A549 (cell line): ENCODE measurements around the gene LAMB2. TPM values are rescaled to one million over a fixed set of nuclear protein-coding genes. Genes with fewer than 3 reads are reported as not detected.

Experiments used
- ATAC-seq, 2 experiments: fragments of 200-7000 bp in 1 of 2; fragments of >200 bp in 1 of 2; cut with Nextera tagmentation in 1 of 2; cut with Tn5 transposase in 1 of 2; 3 replicates each; pipeline versions ENCODE4 v1.8.0 to v1.9.1; 2018 to 2020; ENCODE audit warnings: mild to moderate bottlenecking in 1 of 2, moderate library complexity in 1 of 2
- CTCF ChIA-PET: fragments of 300-600 bp; sonication (Branson Sonifier 250); formaldehyde crosslinking; extraction: SDS; loops from one replicate; lab custom pipeline; 2021; ENCODE audit warnings: antibody characterized with exemption, inconsistent platforms; lab: Yijun Ruan, JAX
- POLR2A ChIA-PET: fragments of 350-600 bp; formaldehyde crosslinking; extraction: SDS; loops from one replicate; lab custom pipeline; 2021; ENCODE audit warnings: antibody characterized with exemption, inconsistent platforms; lab: Yijun Ruan, JAX
- DNase-seq, 2 experiments: peaks; one replicate each; pipeline versions ENCODE4 v3.0.0 to v3.0.0-alpha.2; 2011 to 2016; ENCODE audit warnings: low read depth in 1 of 2, low spot score in 1 of 2
- FAIRE-seq: peaks from 2 replicates; lab custom pipeline; 2011; peaks lifted over from hg19 to GRCh38; lab: Jason Lieb, UNC
- H3K27ac ChIP-seq, 2 experiments: fragments of >200 bp; sonication (Bioruptor Twin); formaldehyde crosslinking; 3 replicates each; pipeline ENCODE4 v1.5.1; 2016 to 2017
- H3K4me1 ChIP-seq: fragments of >200 bp; sonication (Bioruptor Twin); formaldehyde crosslinking; 3 replicates; pipeline ENCODE4 v1.6.1; 2016
- H3K4me2 ChIP-seq: fragments of >200 bp; sonication (Bioruptor Twin); formaldehyde crosslinking; 3 replicates; pipeline ENCODE4 v1.6.1; 2016
- H3K4me3 ChIP-seq: fragments of >200 bp; sonication (Bioruptor Twin); formaldehyde crosslinking; 3 replicates; pipeline ENCODE4 v1.5.1; 2016
- H3K9me3 ChIP-seq: fragments of >200 bp; sonication (Bioruptor Twin); formaldehyde crosslinking; 3 replicates; pipeline ENCODE4 v1.6.1; 2016
- BHLHE40 ChIP-seq: IDR thresholded peaks from 2 replicates; pipeline ENCODE4 v1.6.1; 2012; ENCODE audit warnings: low read depth, low read length, inconsistent platforms
- CBX2 ChIP-seq: fragments of 200-600 bp; sonication (generic); IDR thresholded peaks from 2 replicates; pipeline ENCODE4 v1.6.1; 2016; ENCODE audit warnings: low read depth, mild to moderate bottlenecking, borderline replicate concordance
- CHD2 ChIP-seq: fragments of 150-350 bp; IDR thresholded peaks from 2 replicates; pipeline ENCODE4 v1.6.1; 2014; ENCODE audit warnings: low read length; ENCODE audit not compliant: partially characterized antibody
- EP300 ChIP-seq, 2 experiments: fragments of >200 bp; sonication (Bioruptor Twin); formaldehyde crosslinking; IDR thresholded peaks; 2 replicates in 1 of 2; 3 replicates in 1 of 2; pipeline ENCODE4 v1.6.1; 2016 to 2017
- FOXS1 ChIP-seq: fragments of 250-450 bp; sonication (Bioruptor Pico); IDR thresholded peaks from 2 replicates; pipeline ENCODE4 v1.5.0; 2020; ENCODE audit warnings: mild to moderate bottlenecking, moderate library complexity
- GATA3 ChIP-seq: IDR thresholded peaks from 2 replicates; pipeline ENCODE4 v1.6.1; 2012; ENCODE audit warnings: borderline replicate concordance
- HOXB13 ChIP-seq: fragments of 250-450 bp; sonication (Bioruptor Pico); IDR thresholded peaks from 2 replicates; pipeline ENCODE4 v1.5.0; 2020; ENCODE audit warnings: low read depth, mild to moderate bottlenecking, moderate library complexity
- JUN ChIP-seq, 2 experiments: fragments of >200 bp; sonication (Bioruptor Twin); formaldehyde crosslinking; IDR thresholded peaks; 2 replicates in 1 of 2; 3 replicates in 1 of 2; pipeline ENCODE4 v1.6.1; 2016 to 2017
- KDM5A ChIP-seq: fragments of 200-600 bp; sonication (generic); IDR thresholded peaks from 2 replicates; pipeline ENCODE4 v1.6.1; 2016; ENCODE audit warnings: antibody characterized with exemption, mild to moderate bottlenecking
- POLR2AphosphoS2 ChIP-seq: conservative IDR thresholded peaks from 2 replicates; pipeline ENCODE4 v1.6.1; 2012; ENCODE audit warnings: low read length, improper control_type of control experiment, inconsistent platforms
- RAD21 ChIP-seq, 2 experiments: fragments of >200 bp in 1 of 2; sonication (Bioruptor Twin) in 1 of 2; formaldehyde crosslinking in 1 of 2; IDR thresholded peaks in 1 of 2; conservative IDR thresholded peaks in 1 of 2; 2 replicates in 1 of 2; 3 replicates in 1 of 2; pipeline ENCODE4 v1.6.1; 2012 to 2018; ENCODE audit warnings: inconsistent platforms in 1 of 2
- RARB ChIP-seq: fragments of 250-450 bp; sonication (Bioruptor Pico); IDR thresholded peaks from 2 replicates; pipeline ENCODE4 v1.8.0; 2021; ENCODE audit warnings: mild to moderate bottlenecking, moderate library complexity
- SMC3 ChIP-seq: fragments of >200 bp; sonication (Bioruptor Twin); formaldehyde crosslinking; IDR thresholded peaks from 3 replicates; pipeline ENCODE4 v1.6.1; 2018; ENCODE audit warnings: inconsistent platforms
- TFCP2L1 ChIP-seq: fragments of 250-450 bp; sonication (Bioruptor Pico); IDR thresholded peaks from 2 replicates; pipeline ENCODE4 v1.5.0; 2021; ENCODE audit warnings: mild to moderate bottlenecking
- ZFP36 ChIP-seq: fragments of 450-650 bp; IDR thresholded peaks from 2 replicates; pipeline ENCODE4 v1.6.1; 2014; ENCODE audit warnings: borderline replicate concordance; ENCODE audit not compliant: partially characterized antibody
- ZSCAN20 ChIP-seq: fragments of 250-450 bp; sonication (Bioruptor Pico); IDR thresholded peaks from 2 replicates; pipeline ENCODE4 v1.8.0; 2022; ENCODE audit warnings: mild to moderate bottlenecking, moderate library complexity
- WGBS: methylation state at CpG from one replicate; pipeline ENCODE4 v1.1.6; 2017; ENCODE audit errors: missing lambda C conversion rate; 5-methylcytosine and 5-hydroxymethylcytosine counted together
- polyA plus RNA-seq, 4 experiments: library from polyadenylated mRNA; depleted of rRNA in 3 of 4; stranded (reverse); fragments of >200 nt; fragmentation: RNase III in 1 of 4; extraction: RNeasy Plus Mini Kit Qiagen cat#74134 plus additional on column Dnase treatment in 1 of 4; gene quantifications; 2 replicates in 3 of 4; 3 replicates in 1 of 4; pipeline ENCODE4 v1.2.3, GENCODE V29; 2011 to 2017
- TF ChIP-seq, protein P1 (sequence below): fragments of 450-650 bp; IDR thresholded peaks from 2 replicates; pipeline ENCODE4 v1.6.1; 2014; ENCODE audit warnings: antibody characterized with exemption
- TF ChIP-seq, protein P2 (sequence below): fragments of 200-600 bp; sonication (generic); IDR thresholded peaks from 2 replicates; pipeline ENCODE4 v1.6.1; 2016; ENCODE audit warnings: antibody characterized with exemption, mild to moderate bottlenecking, moderate library complexity
- TF ChIP-seq, protein P3 (sequence below): IDR thresholded peaks from 2 replicates; pipeline ENCODE4 v1.6.1; 2012
- TF ChIP-seq, protein P4 (sequence below): fragments of 150-350 bp; IDR thresholded peaks from 2 replicates; pipeline ENCODE4 v1.6.1; 2014; ENCODE audit warnings: low read depth, mild to moderate bottlenecking, low read length

The LAMB2 gene
- polyA plus RNA-seq, 2 of the 4 experiments (the other 2 are of a cell fraction) = 87.3 to 146 TPM

DNA sequence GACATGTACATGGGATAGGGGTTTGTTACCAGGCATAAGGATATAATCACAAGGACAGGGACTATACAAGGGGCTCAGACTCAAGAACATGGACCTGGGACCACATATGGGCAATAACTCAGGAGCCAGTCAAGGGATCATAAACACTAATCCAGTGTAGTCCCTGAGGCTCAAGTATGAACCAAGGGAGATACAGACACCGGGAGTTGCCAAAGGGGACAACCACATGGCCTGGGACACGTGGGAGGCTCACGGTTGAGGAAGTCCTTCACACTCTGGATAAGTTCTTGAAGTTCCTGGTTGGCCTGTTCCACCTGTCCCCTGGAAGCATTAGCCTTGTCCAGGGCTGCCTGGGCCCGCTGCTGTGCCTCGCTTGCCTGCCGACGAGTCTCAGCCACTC is 10.4 kb downstream of the LAMB2 start:
- H3K4me3 ChIP-seq = no peak overlapping the region
- no peak for FAIRE-seq
- no peak for ATAC-seq
- no peak for DNase-seq
- TF ChIP-seq, protein P1, sequence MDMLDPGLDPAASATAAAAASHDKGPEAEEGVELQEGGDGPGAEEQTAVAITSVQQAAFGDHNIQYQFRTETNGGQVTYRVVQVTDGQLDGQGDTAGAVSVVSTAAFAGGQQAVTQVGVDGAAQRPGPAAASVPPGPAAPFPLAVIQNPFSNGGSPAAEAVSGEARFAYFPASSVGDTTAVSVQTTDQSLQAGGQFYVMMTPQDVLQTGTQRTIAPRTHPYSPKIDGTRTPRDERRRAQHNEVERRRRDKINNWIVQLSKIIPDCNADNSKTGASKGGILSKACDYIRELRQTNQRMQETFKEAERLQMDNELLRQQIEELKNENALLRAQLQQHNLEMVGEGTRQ = no peak
- TF ChIP-seq SMC3 = no peak
- no peak for TF ChIP-seq HOXB13 (CRISPR knock-in tag)
- TF ChIP-seq, all 56 proteins: peak for 0
- Histone ChIP-seq H3K4me2 (no peak overlapping the region), H3K9me3 (no peaks in the 10 kb centered on the region), H3K27ac (no peak overlapping the region), H3K4me1 (peaks cover 14% of the 10 kb centered on the region)
- POLR2A ChIA-PET = no interaction called here
- CTCF ChIA-PET = interaction anchor here (1.4 kb wide), 1 partner anchor 108 kb away, joined by 3 read pairs; no protein-coding TSS in a partner anchor
- WGBS = 90% methylated on average over 3 of the region's 7 CpGs

DNA sequence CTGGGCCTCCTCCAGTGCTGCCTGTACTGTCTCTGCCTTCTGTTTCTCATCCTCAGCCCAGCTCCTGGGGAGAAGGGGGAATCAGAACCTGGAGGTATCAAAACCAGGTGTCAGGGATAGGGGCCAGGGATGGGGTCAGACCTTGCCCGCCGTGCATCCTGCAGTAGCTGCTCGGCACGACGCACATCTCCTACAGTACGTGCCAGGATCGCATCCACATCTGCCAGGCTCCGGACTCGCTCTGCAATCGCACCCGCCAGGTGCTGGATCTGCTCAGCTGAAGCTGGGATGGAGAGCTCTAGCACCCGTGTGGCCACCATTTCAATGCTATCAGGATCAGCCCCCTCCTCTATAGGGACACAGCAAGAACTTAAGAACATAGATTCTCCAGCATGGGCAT is 10.8 kb downstream of the LAMB2 start:
- H3K4me2 ChIP-seq = no peak overlapping the region
- CTCF ChIA-PET = interaction anchor here (1.4 kb wide), 1 partner anchor 108 kb away, joined by 3 read pairs; no protein-coding TSS in a partner anchor
- TF ChIP-seq CBX2 (no peak), ZFP36 (no peak), ZSCAN20 (CRISPR knock-in tag) (no peak), BHLHE40 (no peak), JUN (IDR thresholded peaks at IDR 0.05) (no peak), GATA3 (no peak), TFCP2L1 (CRISPR knock-in tag) (no peak), RAD21 (conservative IDR thresholded peaks at IDR 0.05 in 1 of 2, IDR thresholded peaks at IDR 0.05 in 1 of 2) (no peak), EP300 (IDR thresholded peaks at IDR 0.05) (no peak), CHD2 (no peak), KDM5A (no peak), SMC3 (no peak), FOXS1 (no peak), RARB (CRISPR knock-in tag) (no peak), POLR2AphosphoS2 (no peak)
- TF ChIP-seq, protein P2, sequence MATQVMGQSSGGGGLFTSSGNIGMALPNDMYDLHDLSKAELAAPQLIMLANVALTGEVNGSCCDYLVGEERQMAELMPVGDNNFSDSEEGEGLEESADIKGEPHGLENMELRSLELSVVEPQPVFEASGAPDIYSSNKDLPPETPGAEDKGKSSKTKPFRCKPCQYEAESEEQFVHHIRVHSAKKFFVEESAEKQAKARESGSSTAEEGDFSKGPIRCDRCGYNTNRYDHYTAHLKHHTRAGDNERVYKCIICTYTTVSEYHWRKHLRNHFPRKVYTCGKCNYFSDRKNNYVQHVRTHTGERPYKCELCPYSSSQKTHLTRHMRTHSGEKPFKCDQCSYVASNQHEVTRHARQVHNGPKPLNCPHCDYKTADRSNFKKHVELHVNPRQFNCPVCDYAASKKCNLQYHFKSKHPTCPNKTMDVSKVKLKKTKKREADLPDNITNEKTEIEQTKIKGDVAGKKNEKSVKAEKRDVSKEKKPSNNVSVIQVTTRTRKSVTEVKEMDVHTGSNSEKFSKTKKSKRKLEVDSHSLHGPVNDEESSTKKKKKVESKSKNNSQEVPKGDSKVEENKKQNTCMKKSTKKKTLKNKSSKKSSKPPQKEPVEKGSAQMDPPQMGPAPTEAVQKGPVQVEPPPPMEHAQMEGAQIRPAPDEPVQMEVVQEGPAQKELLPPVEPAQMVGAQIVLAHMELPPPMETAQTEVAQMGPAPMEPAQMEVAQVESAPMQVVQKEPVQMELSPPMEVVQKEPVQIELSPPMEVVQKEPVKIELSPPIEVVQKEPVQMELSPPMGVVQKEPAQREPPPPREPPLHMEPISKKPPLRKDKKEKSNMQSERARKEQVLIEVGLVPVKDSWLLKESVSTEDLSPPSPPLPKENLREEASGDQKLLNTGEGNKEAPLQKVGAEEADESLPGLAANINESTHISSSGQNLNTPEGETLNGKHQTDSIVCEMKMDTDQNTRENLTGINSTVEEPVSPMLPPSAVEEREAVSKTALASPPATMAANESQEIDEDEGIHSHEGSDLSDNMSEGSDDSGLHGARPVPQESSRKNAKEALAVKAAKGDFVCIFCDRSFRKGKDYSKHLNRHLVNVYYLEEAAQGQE = no peak
- TF ChIP-seq, protein P3, sequence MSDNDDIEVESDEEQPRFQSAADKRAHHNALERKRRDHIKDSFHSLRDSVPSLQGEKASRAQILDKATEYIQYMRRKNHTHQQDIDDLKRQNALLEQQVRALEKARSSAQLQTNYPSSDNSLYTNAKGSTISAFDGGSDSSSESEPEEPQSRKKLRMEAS = no peak
- TF ChIP-seq, protein P4, sequence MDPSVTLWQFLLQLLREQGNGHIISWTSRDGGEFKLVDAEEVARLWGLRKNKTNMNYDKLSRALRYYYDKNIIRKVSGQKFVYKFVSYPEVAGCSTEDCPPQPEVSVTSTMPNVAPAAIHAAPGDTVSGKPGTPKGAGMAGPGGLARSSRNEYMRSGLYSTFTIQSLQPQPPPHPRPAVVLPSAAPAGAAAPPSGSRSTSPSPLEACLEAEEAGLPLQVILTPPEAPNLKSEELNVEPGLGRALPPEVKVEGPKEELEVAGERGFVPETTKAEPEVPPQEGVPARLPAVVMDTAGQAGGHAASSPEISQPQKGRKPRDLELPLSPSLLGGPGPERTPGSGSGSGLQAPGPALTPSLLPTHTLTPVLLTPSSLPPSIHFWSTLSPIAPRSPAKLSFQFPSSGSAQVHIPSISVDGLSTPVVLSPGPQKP = no peak
- TF ChIP-seq, all 56 proteins: peak for 0
- Histone ChIP-seq H3K9me3 (no peaks in the 10 kb centered on the region), H3K4me3 (no peak overlapping the region), H3K27ac (no peak overlapping the region), H3K4me1 (peaks cover 14% of the 10 kb centered on the region)
- POLR2A ChIA-PET = interaction anchor here (1.6 kb wide), 1 partner anchor 11 kb away, joined by 26 read pairs; the partner anchor contains the start of gene LAMB2
- ATAC-seq (no peak), FAIRE-seq (no peak), DNase-seq (no peak)
- WGBS = 95% methylated on average over 11 of the region's 12 CpGs
